Upper lobe of right lung (tissue), 1 donor: ENCODE data around the gene BRIX1. TPM values are rescaled to one million over a fixed set of nuclear protein-coding genes. Genes with fewer than 3 reads are reported as not detected.

Experiments
- ATAC-seq: fragments of 200-7000 bp; cut with Tn5 transposase; one replicate; pipeline ENCODE4 v1.9.1; 2020; ENCODE audit warnings: mild to moderate bottlenecking, moderate library complexity
- DNase-seq: peaks from one replicate; pipeline ENCODE4 v3.0.0-alpha.2; 2020
- H3K27ac ChIP-seq: fragments of 200-600 bp; one replicate; pipeline ENCODE4 v1.8.0; 2022
- H3K27me3 ChIP-seq: fragments of 200-600 bp; one replicate; pipeline ENCODE4 v1.8.0; 2022; ENCODE audit warnings: mild to moderate bottlenecking
- H3K36me3 ChIP-seq: fragments of 200-600 bp; one replicate; pipeline ENCODE4 v1.8.0; 2022
- H3K4me1 ChIP-seq: fragments of 200-600 bp; one replicate; pipeline ENCODE4 v1.8.0; 2022
- H3K4me3 ChIP-seq: fragments of 200-600 bp; one replicate; pipeline ENCODE4 v1.8.0; 2022; ENCODE audit warnings: mild to moderate bottlenecking
- H3K9me3 ChIP-seq: fragments of 200-600 bp; one replicate; pipeline ENCODE4 v1.8.0; 2022
- CTCF ChIP-seq: fragments of 200-600 bp; IDR thresholded peaks from one replicate; pipeline ENCODE4 v1.8.0; 2022; ENCODE audit warnings: antibody characterized with exemption
- intact Hi-C: fragments of 100-400 bp; cut with DNase I; formaldehyde crosslinking; loops from one replicate; pipeline ENCODE4 v1.11.0; 2022
- total RNA-seq: library from RNA; stranded (reverse); fragmentation: NEBNext Ultra II Directional; extraction: Animal tissue kit (Norgen Biotek cat#: 25700); gene quantifications from one replicate; pipeline ENCODE4 v1.2.1, GENCODE V29; 2021
- donor health status: DM: no; HTN: yes; CAD: no; lungs with severe emphysema.

Gene BRIX1
- total RNA-seq, 1 donor from 2014 or later: 19.8 TPM

GRCh38 chr5:34941936-34942335 is 26.4 kb downstream of the BRIX1 start:
- no peak for DNase-seq
- Histone ChIP-seq H3K27me3 (no peaks in the 10 kb centered on the region), H3K36me3 (peaks cover 94% of the 10 kb centered on the region), H3K9me3 (no peaks in the 10 kb centered on the region), H3K4me1 (no peaks in the 10 kb centered on the region), H3K27ac (no peak overlapping the region), H3K4me3 (no peak overlapping the region)
- no peak for TF ChIP-seq CTCF
- no peak for ATAC-seq
- intact Hi-C loops: no loop called here

GRCh38 chr5:34944044-34944443 is 28.5 kb downstream of the BRIX1 start:
- DNase-seq (no peak), ATAC-seq (no peak)
- Histone ChIP-seq H3K27me3 (no peaks in the 10 kb centered on the region), H3K36me3 (peaks cover 86% of the 10 kb centered on the region), H3K27ac (no peak overlapping the region), H3K9me3 (no peaks in the 10 kb centered on the region), H3K4me1 (no peaks in the 10 kb centered on the region), H3K4me3 (no peak overlapping the region)
- TF ChIP-seq CTCF: no peak
- intact Hi-C loops: no loop called here

- Histone ChIP-seq H3K4me1 (no peaks in the 10 kb centered on the region), H3K4me3 (no peak overlapping the region), H3K36me3 (peaks cover 90% of the 10 kb centered on the region), H3K27me3 (no peaks in the 10 kb centered on the region), H3K9me3 (no peaks in the 10 kb centered on the region), H3K27ac (no peak overlapping the region)
- ATAC-seq (no peak), DNase-seq (no peak)
- intact Hi-C loops: no loop called here
- TF ChIP-seq CTCF: no peak
These were observed 29.0 kb downstream of the BRIX1 start for GRCh38 chr5:34944460-34945047.

DNA sequence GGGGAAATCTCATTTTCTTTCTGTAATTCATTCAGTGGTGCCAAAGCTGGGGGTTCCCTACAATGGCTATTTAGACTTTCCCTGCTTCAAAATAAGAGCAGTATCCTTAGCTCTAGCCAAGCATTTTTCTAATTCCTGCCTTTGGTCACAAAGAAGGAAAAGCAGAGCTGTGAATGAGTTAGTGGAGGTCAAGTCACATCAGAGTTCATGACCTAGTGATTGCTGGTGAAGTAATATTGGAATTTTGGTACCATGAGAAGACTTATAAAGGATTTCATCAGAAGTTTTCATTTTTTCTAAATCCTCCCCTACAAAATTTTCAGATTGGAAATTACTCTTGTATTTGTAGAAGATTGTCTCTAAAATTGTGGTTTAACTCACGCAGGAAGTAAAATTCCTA is 41.8 kb downstream of the BRIX1 start:
- intact Hi-C loops: no loop called here
- no peaks in the 10 kb centered on the region for H3K27me3 ChIP-seq
- H3K9me3 ChIP-seq: no peaks in the 10 kb centered on the region
- no peak overlapping the region for H3K27ac ChIP-seq
- no peak for TF ChIP-seq CTCF
- no peak for DNase-seq
- H3K4me3 ChIP-seq: no peak overlapping the region
- H3K36me3 ChIP-seq: peaks cover 33% of the 10 kb centered on the region
- no peak for ATAC-seq
- H3K4me1 ChIP-seq: no peaks in the 10 kb centered on the region

GRCh38 chr5:34957857-34958690 is 42.6 kb downstream of the BRIX1 start:
- DNase-seq (no peak), ATAC-seq (peak; percentile 76)
- no peak overlapping the region for H3K27ac ChIP-seq
- H3K4me3 ChIP-seq: no peak overlapping the region
- H3K4me1 ChIP-seq: no peaks in the 10 kb centered on the region
- peaks cover 25% of the 10 kb centered on the region for H3K36me3 ChIP-seq
- no peaks in the 10 kb centered on the region for H3K27me3 ChIP-seq
- TF ChIP-seq CTCF: peak; percentile 53
- intact Hi-C loops: no loop called here
- no peaks in the 10 kb centered on the region for H3K9me3 ChIP-seq
